SK-N-SH (cell line): Measurements from ENCODE around the gene FBN1.

Experiments
- CTCF ChIP-seq: fragments of 200-600 bp; sonication (generic); IDR thresholded peaks from 2 replicates; pipeline ENCODE4 v1.6.1; 2017; ENCODE audit warnings: antibody characterized with exemption, mild to moderate bottlenecking, moderate library complexity
- FOXM1 ChIP-seq: IDR thresholded peaks from 2 replicates; pipeline ENCODE4 v1.4.0; 2012; ENCODE audit warnings: low read depth, mild to moderate bottlenecking
- POLR2AphosphoS5 ChIP-seq: IDR thresholded peaks from 2 replicates; pipeline ENCODE4 v1.6.1; 2012; ENCODE audit warnings: low read depth, low read length

- no peak for TF ChIP-seq POLR2AphosphoS5
- TF ChIP-seq FOXM1 = no peak
- TF ChIP-seq CTCF = no peak
Measured at GRCh38 chr15:48415036-48415886, 230.2 kb downstream of the FBN1 start.
